Measurements from ENCODE around the gene KRTAP1-5. TPM values are rescaled to one million over a fixed set of nuclear protein-coding genes. Genes with fewer than 3 reads are reported as not detected.

KRTAP1-5 gene
- total RNA-seq, 4 donors from 2014 or later = not detected

GRCh38 chr17:41009301-41009760 lies 17.7 kb downstream of the KRTAP1-5 start:
- H3K9me3 ChIP-seq = no peaks in the 10 kb centered on the region
- no peak for DNase-seq
- H3K4me1 ChIP-seq = peaks cover 0 to 2% of the 10 kb centered on the region in 2 donors
- no peak overlapping the region for H3K4me3 ChIP-seq (replicated peaks in 1 of 3)
- intact Hi-C loops (cut with DNase I) = no loop called here
- 61% methylated on average over 4 of the region's 4 CpGs for WGBS, 2 donors
- H3K27me3 ChIP-seq = no peaks in the 10 kb centered on the region
- TF ChIP-seq CTCF (IDR thresholded peaks at IDR 0.05) = no peak
- H3K27ac ChIP-seq = no peak overlapping the region
- H3K36me3 ChIP-seq = no peaks in the 10 kb centered on the region

GRCh38 chr17:41008811-41009210 lies 18.2 kb downstream of the KRTAP1-5 start, which contains the start of gene KRTAP3-1:
Gene KRTAP3-1, minus strand, starts transcription at chr17:41009128. Its CDS starts 54 bp downstream, at chr17:41009074.
- no peaks in the 10 kb centered on the region for H3K9me3 ChIP-seq
- H3K4me3 ChIP-seq (replicated peaks in 1 of 3) = no peak within 1 kb of the TSS
- intact Hi-C loops (cut with DNase I) = no loop called here
- DNase-seq = no peak
- no peaks in the 10 kb centered on the region for H3K27me3 ChIP-seq
- TF ChIP-seq POLR2A (IDR thresholded peaks at IDR 0.05) = no peak
- no peak for TF ChIP-seq CTCF (IDR thresholded peaks at IDR 0.05)
- H3K27ac ChIP-seq = no peak within 1 kb of the TSS
- 78 to 83% methylated on average over 6 to 8 of the region's 8 CpGs for WGBS, 2 donors
- H3K4me1 ChIP-seq = peaks cover 0 to 5% of the 10 kb centered on the region in 2 donors
- no peaks in the 10 kb centered on the region for H3K36me3 ChIP-seq

- no peak overlapping the region for H3K27ac ChIP-seq
- 89 to 90% methylated on average over 3 of the region's 3 CpGs for WGBS, 2 donors
- H3K27me3 ChIP-seq = no peaks in the 10 kb centered on the region
- no peak for DNase-seq
- intact Hi-C loops (cut with DNase I) = no loop called here
- peaks cover 0 to 10% of the 10 kb centered on the region in 2 donors for H3K4me1 ChIP-seq
- H3K9me3 ChIP-seq = no peaks in the 10 kb centered on the region
- H3K4me3 ChIP-seq (replicated peaks in 1 of 3) = no peak overlapping the region
- TF ChIP-seq CTCF (IDR thresholded peaks at IDR 0.05) = no peak
- no peak for TF ChIP-seq POLR2A (IDR thresholded peaks at IDR 0.05)
- H3K36me3 ChIP-seq = no peaks in the 10 kb centered on the region
These were observed 22.6 kb downstream of the KRTAP1-5 start for GRCh38 chr17:41004397-41004796.

- no peak for DNase-seq
- TF ChIP-seq POLR2A (IDR thresholded peaks at IDR 0.05) (no peak), CTCF (IDR thresholded peaks at IDR 0.05) (no peak)
- Histone ChIP-seq H3K9me3 (no peaks in the 10 kb centered on the region), H3K27me3 (no peaks in the 10 kb centered on the region), H3K4me3 (replicated peaks in 1 of 3) (no peak overlapping the region), H3K4me1 (peaks cover 0 to 10% of the 10 kb centered on the region in 2 donors), H3K27ac (peak overlapping the region in 1 of 3 donors; percentile 30), H3K36me3 (no peaks in the 10 kb centered on the region)
- 31 to 32% methylated on average over 4 of the region's 4 CpGs for WGBS, 2 donors
- intact Hi-C loops (cut with DNase I) = no loop called here
These were observed 23.1 kb downstream of the KRTAP1-5 start for GRCh38 chr17:41003926-41004325.

- no peak overlapping the region for H3K27ac ChIP-seq
- 76 to 77% methylated on average over 5 of the region's 5 CpGs for WGBS, 2 donors
- no peaks in the 10 kb centered on the region for H3K9me3 ChIP-seq
- H3K27me3 ChIP-seq = no peaks in the 10 kb centered on the region
- no peak for DNase-seq
- H3K4me1 ChIP-seq = peaks cover 0 to 10% of the 10 kb centered on the region in 2 donors
- H3K4me3 ChIP-seq (replicated peaks in 1 of 3) = no peak overlapping the region
- H3K36me3 ChIP-seq = no peaks in the 10 kb centered on the region
- no peak for TF ChIP-seq CTCF (IDR thresholded peaks at IDR 0.05)
- TF ChIP-seq POLR2A (IDR thresholded peaks at IDR 0.05) = no peak
- intact Hi-C loops (cut with DNase I) = no loop called here
These were observed 24.2 kb downstream of the KRTAP1-5 start for GRCh38 chr17:41002814-41003213.
